NOMO-1 (cell line): ENCODE results near the gene PDCD1LG2.
A peak's percentile ranks its signal among the peaks of the same experiment; 100 is the strongest.
"Not testable (repeated sequence)": the region's sequence is repeated elsewhere in the genome, so short reads cannot be mapped to it uniquely, and the experiment has no call there.

Source experiments
- DNase-seq, 2 experiments: peaks; one replicate each; lab custom pipeline; 2025; ENCODE audit not compliant: unreplicated experiment in 2 of 2; lab: John Stamatoyannopoulos, UW

PDCD1LG2 gene

GRCh38 chr9:5510360-5510931 is at the start of gene PDCD1LG2:
Gene PDCD1LG2, plus strand, starts transcription at chr9:5510531. Its CDS starts 12,016 bp downstream, at chr9:5522547.
- DNase-seq: peak in 1 of 2 experiments; percentile 3

GRCh38 chr9:5464831-5465330 is 45.5 kb upstream of the PDCD1LG2 start:
- DNase-seq: not testable (repeated sequence)

GRCh38 chr9:5466005-5466404 is 44.3 kb upstream of the PDCD1LG2 start:
- DNase-seq: no peak

GRCh38 chr9:5466766-5467165 is 43.6 kb upstream of the PDCD1LG2 start:
- no peak for DNase-seq

GRCh38 chr9:5468850-5469249 is 41.5 kb upstream of the PDCD1LG2 start:
- DNase-seq: no peak

- no peak for DNase-seq
These were observed 40.2 kb upstream of the PDCD1LG2 start for GRCh38 chr9:5470122-5470521.

GRCh38 chr9:5470816-5471215 is 39.5 kb upstream of the PDCD1LG2 start:
- DNase-seq: no peak

- not testable (repeated sequence) for DNase-seq
These were observed 34.7 kb upstream of the PDCD1LG2 start for GRCh38 chr9:5475611-5476010.

- DNase-seq: no peak
These were observed 32.1 kb upstream of the PDCD1LG2 start for GRCh38 chr9:5478206-5478605.

GRCh38 chr9:5479994-5480694 is 30.2 kb upstream of the PDCD1LG2 start:
- DNase-seq: no peak

GRCh38 chr9:5480919-5481318 is 29.4 kb upstream of the PDCD1LG2 start:
- no peak for DNase-seq

- no peak for DNase-seq
These were observed 28.9 kb upstream of the PDCD1LG2 start for GRCh38 chr9:5481322-5482040.

GRCh38 chr9:5482194-5482593 is 28.1 kb upstream of the PDCD1LG2 start:
- DNase-seq: no peak

GRCh38 chr9:5483306-5483705 is 27.0 kb upstream of the PDCD1LG2 start:
- no peak for DNase-seq

GRCh38 chr9:5485378-5486085 is 24.8 kb upstream of the PDCD1LG2 start:
- DNase-seq: no peak

GRCh38 chr9:5486988-5487387 is 23.3 kb upstream of the PDCD1LG2 start:
- no peak for DNase-seq

- DNase-seq: no peak
These were observed 21.9 kb upstream of the PDCD1LG2 start for GRCh38 chr9:5488221-5489008.

GRCh38 chr9:5489630-5490490 is 20.5 kb upstream of the PDCD1LG2 start:
- DNase-seq: no peak

GRCh38 chr9:5492965-5493678 is 17.2 kb upstream of the PDCD1LG2 start:
- DNase-seq: no peak
